HG03575 (cell line): ENCODE measurements around the gene CTSS.
"Not testable (repeated sequence)": the region's sequence is repeated elsewhere in the genome, so short reads cannot be mapped to it uniquely, and the experiment has no call there.

Source experiments
- ATAC-seq: cut with Tn5 transposase; IDR thresholded peaks from one replicate; pipeline ENCODE4 v1.9.1; 2021; ENCODE audit not compliant: unreplicated experiment, insufficient number of reproducible peaks, low FRiP score; ENCODE audit errors: extremely low read depth

The CTSS gene

DNA sequence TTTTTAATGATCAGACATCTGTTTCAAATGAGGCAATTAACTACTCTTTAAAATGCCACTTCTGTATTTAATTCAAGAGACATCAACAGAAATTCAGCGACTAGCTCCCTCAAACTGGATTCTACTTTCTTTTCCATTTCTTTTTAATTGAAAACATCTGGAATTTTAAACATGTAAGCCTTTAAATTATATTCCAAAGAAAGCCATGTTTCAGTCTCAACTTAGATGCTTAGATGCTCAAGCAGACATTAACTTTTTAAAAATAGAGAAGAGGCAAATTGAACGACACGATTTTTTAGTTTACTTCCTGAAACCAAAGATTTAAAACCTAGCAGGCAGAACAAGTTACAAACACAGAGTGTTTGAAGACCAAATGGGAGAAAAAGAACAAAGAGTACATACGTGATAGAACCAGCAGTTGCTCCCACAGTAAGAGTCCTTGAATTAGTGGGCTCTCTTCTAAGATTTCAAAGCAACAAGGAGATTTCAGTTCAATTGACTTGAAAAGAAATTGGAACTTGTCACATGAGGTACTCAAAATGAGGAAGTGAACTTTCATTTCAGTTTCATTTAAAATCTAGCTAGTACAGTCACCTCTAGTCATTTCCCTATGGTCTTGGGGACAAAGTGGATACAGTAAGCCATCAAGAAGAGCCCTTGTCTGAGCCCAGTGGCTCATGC is at the start of gene CTSS:
TSS of gene CTSS (minus strand) at position 483 of the 681 bp plus-strand sequence. CDS start 1,015 bp downstream, outside the sequence.
- peak; percentile 38 for ATAC-seq

DNA sequence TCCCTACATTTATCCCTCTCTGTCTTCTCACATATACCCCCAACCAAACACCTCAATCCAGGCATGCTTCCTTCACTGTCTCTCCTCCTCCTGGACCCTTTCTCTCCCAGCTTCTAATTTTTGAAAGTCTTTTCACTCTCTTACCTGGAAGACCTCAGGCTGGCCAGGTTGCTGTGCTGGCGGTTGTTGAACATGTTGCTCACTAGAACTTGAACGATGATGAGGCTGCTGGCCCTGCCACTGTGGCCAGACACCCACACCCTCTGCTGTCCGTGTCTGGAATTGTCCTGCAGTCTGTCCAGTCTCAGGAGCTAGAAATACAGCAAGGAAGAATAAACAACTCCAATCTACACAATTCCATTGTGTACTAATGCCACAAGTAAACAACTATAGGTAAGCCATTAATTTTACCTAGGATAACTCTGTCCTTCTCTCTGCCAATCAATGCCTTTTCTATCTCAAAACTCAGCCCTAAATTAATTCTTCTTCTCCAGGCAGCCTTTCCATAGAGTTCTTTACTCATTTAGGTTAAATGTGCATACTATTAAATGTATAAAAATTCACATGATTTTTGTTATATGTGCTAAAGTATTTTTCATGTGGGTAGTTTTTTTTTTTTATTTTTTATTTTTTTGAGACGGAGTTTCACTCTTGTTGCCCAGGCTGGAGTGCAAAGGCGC is 47.6 kb upstream of the CTSS start:
- no peak for ATAC-seq

DNA sequence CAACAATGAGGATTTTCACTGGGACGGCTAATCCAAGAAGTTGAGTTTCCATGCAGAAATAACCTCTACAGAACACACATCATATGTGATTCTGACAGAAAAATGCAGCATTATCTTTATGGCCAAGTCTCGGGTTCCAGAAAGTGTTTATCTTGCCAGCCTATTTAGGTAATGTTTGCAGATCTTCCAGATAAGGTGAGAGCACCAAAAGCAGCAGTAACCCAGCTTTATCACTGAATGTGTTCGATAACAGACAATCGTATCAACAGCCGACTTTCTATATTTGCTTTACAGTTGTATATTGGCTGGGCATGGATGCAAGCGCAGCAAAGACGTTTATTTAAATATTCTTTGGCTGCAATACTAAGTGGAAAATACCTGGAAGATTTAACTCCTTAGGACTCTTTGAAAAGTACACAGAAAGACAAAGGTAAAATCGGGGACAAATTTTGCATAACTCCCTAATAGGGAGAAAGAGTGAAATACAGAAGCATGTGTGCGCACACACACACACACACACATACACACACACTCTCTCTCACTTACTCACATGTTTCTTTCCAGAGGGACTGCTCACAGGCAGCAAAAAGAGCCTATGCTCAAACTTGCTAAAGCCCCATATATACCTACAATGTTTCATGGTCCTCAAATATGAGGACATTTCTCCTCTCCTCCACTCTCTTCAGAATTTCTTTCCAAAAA is 45.5 kb upstream of the CTSS start:
- ATAC-seq, result no peak

DNA sequence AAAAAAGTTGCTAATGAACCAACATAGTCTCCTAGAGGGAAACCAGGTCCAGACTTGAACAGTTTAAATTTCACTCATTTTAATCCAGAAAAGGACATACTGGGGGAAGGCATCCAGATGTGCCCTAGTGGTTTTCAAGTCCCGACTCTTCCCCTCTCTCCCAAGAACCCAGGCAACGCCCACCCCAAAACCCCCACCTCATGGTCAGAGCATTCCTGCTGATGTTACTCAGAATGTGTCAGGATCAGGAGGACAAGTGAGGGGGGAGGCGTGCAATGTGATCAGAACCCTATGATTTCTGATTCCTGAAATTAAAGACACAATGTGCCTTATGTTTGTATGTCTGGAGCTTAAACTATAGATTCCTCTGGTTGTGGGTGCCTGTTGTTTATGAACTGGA is 44.1 kb upstream of the CTSS start:
- no peak for ATAC-seq

GRCh38 chr1:150808846-150809245 is 43.3 kb upstream of the CTSS start:
- no peak for ATAC-seq

DNA sequence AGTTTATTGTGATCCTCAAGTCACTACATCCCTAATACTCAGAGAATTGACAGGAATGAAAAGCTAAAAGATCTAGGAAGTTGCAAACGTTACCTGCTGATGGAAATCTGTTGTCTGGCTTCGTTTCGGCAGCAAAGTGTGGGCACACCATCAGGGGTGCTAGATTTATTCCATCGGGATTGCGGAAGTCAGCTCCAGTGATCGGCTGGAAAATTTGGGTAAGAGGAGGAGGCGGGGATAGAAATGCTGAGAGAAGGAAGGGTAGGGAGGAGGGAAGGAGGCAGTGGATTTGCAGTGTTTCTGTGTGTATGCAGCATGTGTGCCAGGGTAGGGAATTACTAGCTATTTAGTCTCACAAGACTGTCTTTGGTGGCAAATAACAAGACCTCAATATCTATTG is 42.5 kb upstream of the CTSS start, which contains the start of gene CTSK:
TSS of gene CTSK (minus strand) at position 140 of the 400 bp plus-strand sequence. CDS start 1,455 bp downstream, outside the sequence.
- ATAC-seq, result no peak

- no peak for ATAC-seq
Observed at GRCh38 chr1:150807249-150808023, 41.9 kb upstream of the CTSS start.

DNA sequence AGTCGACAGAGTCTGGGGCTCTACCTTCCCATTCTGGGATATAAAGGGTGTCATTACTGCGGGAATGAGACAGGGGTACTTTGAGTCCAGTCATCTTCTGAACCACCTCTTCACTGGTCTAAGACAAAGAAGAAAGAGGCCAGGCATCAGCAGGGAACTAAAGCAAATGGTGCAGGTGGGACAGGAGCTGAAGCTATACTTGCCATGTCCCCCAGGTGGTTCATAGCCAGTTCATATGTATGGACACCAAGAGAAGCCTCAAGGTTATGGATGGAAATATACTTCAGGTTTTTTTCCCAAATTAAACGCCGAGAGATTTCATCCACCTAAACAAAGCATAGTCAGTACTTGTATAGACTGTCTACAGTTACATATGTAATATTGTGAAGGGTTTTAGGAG is 40.3 kb upstream of the CTSS start:
- ATAC-seq, result no peak

- ATAC-seq, result no peak
Observed at GRCh38 chr1:150804671-150805070, 39.1 kb upstream of the CTSS start.

GRCh38 chr1:150799089-150799488 is 33.5 kb upstream of the CTSS start:
- no peak for ATAC-seq

DNA sequence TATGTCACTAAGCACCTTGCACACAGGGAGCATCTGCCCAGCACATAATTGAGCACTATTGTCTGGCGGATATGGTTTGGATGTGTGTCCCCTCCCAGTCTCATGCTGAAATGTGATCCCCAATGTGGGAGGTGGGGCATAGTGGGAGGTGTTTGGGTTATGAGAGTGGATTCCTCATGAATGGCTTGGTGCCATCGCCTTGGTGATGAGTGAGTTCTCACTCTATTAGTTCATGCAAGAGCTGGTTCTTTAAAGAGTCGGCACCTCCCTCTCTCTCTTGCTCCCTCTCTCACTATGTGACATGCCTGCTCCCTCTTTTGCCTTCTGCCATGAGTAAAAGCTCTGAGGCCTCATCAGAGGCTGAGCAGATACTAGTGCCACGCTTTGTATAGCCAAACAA is 32.9 kb upstream of the CTSS start:
- no peak for ATAC-seq

GRCh38 chr1:150796374-150796773 is 30.8 kb upstream of the CTSS start:
- ATAC-seq, result no peak

- ATAC-seq, result not testable (repeated sequence)
Observed at GRCh38 chr1:150793778-150794177, 28.2 kb upstream of the CTSS start.

DNA sequence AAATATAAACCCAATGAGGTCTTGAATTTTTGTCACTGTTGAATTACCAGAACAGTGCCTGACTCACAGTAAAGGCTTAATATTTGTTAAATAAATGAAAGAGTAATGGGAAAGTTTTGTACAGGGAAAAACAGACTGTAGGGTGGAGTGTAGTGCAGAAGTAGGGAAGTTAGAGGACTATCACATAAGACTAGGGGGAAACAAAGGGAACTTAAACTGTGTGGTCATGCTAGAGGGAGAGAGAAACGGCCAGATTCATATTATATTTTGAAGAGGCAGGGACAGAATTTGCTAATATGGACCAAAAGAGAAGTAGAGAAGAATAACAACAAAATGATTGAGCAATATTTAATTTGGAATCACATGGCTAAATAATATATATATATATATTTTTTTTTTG is 27.6 kb upstream of the CTSS start:
- ATAC-seq, result no peak

- ATAC-seq, result no peak
Observed at GRCh38 chr1:150791585-150791984, 26.0 kb upstream of the CTSS start.

DNA sequence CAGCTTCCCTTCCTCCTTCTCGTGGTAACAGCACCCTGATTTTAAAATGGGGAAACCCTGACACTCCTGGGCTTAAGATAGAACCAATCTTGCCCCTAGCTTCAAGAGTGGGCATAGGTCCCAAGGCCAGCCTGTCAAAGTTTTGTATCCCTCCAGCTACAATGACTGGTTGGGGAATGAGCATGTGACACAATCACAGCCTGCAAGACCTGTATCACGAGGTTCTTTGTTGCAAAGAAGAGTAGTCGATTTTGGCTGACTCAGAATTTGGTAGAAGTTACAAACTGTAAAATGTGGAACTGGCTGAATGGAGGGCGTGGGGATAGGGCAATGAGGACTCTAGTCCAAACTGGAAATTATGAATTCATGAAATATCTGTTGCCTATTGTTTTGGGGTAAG is 23.8 kb upstream of the CTSS start:
- no peak for ATAC-seq

- no peak for ATAC-seq
Observed at GRCh38 chr1:150788946-150789345, 23.4 kb upstream of the CTSS start.

DNA sequence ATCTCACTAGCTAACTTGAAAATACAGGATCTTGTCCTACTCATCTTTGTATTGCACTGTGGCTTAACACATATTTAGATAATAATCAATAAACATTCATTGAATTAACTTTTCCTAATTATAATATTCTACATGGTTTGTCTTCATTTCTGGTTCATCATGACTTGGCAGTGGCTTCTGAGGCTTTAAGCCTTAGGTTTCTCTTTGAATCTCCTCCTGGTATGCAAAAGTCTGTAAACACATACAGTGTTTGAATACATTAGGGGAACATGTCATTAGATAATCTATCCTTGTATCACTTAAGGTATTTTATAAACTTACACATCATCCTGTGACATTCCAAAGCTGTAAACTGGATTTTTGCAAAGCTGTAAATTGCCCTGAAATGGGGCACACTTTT is 21.9 kb upstream of the CTSS start:
- ATAC-seq, result no peak

DNA sequence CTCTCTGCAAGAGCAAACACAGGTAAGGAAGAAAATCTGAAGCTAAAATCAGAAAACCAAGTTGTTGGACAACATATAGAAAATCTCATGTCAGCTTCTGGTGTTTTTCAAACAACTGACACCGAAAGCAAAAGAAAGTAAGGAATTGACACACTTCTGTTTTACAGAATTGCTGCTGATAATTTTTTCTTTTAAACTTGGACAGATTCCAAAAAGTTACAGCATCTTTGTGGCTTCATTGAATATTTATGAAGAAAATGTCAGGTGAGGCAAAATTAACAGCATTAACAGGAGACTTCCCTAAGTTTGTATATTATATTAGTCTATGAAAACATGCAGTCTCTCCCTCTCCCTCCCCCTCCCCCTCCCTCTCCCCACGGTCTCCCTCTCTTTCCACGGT is 14.9 kb upstream of the CTSS start:
- no peak for ATAC-seq
